Measurements from ENCODE around the gene OPALIN.

DNA sequence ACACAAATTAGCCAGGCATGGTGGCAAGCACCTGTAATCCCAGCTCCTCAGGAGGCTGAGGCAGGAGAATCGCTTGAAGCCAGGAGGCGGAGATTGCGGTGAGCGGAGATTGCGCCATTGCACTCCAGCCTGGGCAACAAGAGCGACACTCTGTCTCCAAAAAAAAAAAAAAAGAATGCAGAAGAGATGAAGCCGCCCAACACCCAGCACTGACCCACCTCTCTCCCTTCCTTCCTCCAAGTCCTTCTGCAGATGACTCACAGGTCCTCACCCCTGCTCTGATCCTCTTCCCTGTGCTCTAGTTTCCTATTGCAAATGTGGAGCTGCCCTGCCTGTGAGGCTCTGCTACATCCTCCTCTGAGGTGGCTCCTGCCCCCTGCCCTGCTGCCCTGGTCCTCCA, 22.0 kb upstream of the OPALIN start:
- TF ChIP-seq CTCF (IDR thresholded peaks at IDR 0.05; ENCODE audit: low read depth, low read length, missing input control) (no peak), MAX (IDR thresholded peaks at IDR 0.05) (no peak), JUND (IDR thresholded peaks at IDR 0.05) (no peak), YY1 (IDR thresholded peaks at IDR 0.05) (no peak), FOXA1 (IDR thresholded peaks at IDR 0.05) (no peak)
- TF ChIP-seq, protein P1, sequence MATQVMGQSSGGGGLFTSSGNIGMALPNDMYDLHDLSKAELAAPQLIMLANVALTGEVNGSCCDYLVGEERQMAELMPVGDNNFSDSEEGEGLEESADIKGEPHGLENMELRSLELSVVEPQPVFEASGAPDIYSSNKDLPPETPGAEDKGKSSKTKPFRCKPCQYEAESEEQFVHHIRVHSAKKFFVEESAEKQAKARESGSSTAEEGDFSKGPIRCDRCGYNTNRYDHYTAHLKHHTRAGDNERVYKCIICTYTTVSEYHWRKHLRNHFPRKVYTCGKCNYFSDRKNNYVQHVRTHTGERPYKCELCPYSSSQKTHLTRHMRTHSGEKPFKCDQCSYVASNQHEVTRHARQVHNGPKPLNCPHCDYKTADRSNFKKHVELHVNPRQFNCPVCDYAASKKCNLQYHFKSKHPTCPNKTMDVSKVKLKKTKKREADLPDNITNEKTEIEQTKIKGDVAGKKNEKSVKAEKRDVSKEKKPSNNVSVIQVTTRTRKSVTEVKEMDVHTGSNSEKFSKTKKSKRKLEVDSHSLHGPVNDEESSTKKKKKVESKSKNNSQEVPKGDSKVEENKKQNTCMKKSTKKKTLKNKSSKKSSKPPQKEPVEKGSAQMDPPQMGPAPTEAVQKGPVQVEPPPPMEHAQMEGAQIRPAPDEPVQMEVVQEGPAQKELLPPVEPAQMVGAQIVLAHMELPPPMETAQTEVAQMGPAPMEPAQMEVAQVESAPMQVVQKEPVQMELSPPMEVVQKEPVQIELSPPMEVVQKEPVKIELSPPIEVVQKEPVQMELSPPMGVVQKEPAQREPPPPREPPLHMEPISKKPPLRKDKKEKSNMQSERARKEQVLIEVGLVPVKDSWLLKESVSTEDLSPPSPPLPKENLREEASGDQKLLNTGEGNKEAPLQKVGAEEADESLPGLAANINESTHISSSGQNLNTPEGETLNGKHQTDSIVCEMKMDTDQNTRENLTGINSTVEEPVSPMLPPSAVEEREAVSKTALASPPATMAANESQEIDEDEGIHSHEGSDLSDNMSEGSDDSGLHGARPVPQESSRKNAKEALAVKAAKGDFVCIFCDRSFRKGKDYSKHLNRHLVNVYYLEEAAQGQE (IDR thresholded peaks at IDR 0.05) = no peak
